Osteocyte (in vitro differentiated cells): ENCODE measurements around the gene SHC4. TPM values are rescaled to one million over a fixed set of nuclear protein-coding genes. Genes with fewer than 3 reads are reported as not detected.

Experiments
- DNase-seq: peaks from one replicate; pipeline ENCODE4 v3.0.0; 2021; ENCODE audit warnings: mixed read lengths; ENCODE audit not compliant: unreplicated experiment; ENCODE audit errors: extremely low spot score
- H3K27ac Mint-ChIP-seq: one replicate; pipeline ENCODE4 v1.8.0; 2021; ENCODE audit warnings: mild to moderate bottlenecking, mixed read lengths; ENCODE audit not compliant: unreplicated experiment
- H3K27me3 Mint-ChIP-seq: one replicate; pipeline ENCODE4 v1.8.0; 2021; ENCODE audit warnings: mixed read lengths; ENCODE audit not compliant: unreplicated experiment
- H3K36me3 Mint-ChIP-seq: one replicate; pipeline ENCODE4 v1.8.0; 2021; ENCODE audit warnings: mixed read lengths; ENCODE audit not compliant: unreplicated experiment
- H3K4me1 Mint-ChIP-seq: one replicate; pipeline ENCODE4 v1.8.0; 2021; ENCODE audit warnings: mixed read lengths; ENCODE audit not compliant: unreplicated experiment
- H3K4me3 Mint-ChIP-seq: one replicate; pipeline ENCODE4 v1.8.0; 2021; ENCODE audit warnings: mild to moderate bottlenecking, moderate library complexity, mixed read lengths; ENCODE audit not compliant: unreplicated experiment
- H3K9me3 Mint-ChIP-seq: one replicate; pipeline ENCODE4 v1.8.0; 2021; ENCODE audit warnings: mixed read lengths; ENCODE audit not compliant: unreplicated experiment
- total RNA-seq: library from RNA; stranded (reverse); gene quantifications from 2 replicates; pipeline ENCODE4 v1.2.1, GENCODE V29; 2021
- TF ChIP-seq, protein P1 (sequence below): fragments of 200-600 bp; sonication (generic); IDR thresholded peaks from 2 replicates; pipeline ENCODE4 v1.5.0; 2021; ENCODE audit warnings: antibody characterized with exemption, mild to moderate bottlenecking, moderate library complexity

The SHC4 gene
- total RNA-seq, 1 donor from 2014 or later = 4.2 TPM

DNA sequence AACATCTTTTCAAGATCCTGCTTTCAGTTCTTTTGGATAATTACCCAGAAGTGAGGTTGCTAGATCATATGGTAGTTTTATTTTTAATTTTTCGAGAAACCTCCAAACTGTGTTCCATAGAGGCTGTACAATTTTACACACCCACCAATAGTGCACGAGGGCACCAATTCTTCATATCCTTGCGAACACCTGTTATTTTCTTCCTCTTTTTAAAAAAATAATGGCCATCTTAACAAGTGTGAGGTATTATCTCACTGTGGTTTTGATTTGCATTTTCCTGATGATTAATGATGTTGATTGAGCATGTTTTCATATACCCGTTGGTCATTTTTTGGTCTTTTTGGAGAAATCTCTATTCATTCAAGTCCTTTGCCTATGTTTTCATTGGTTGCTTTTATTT is 135.2 kb downstream of the SHC4 start:
- Mint-ChIP-seq H3K4me3 (no peak overlapping the region), H3K27ac (no peak overlapping the region), H3K27me3 (no peaks in the 10 kb centered on the region), H3K9me3 (peaks cover 10% of the 10 kb centered on the region), H3K4me1 (peaks cover 5% of the 10 kb centered on the region), H3K36me3 (peaks cover 8% of the 10 kb centered on the region)
- no peak for DNase-seq
- TF ChIP-seq, protein P1, sequence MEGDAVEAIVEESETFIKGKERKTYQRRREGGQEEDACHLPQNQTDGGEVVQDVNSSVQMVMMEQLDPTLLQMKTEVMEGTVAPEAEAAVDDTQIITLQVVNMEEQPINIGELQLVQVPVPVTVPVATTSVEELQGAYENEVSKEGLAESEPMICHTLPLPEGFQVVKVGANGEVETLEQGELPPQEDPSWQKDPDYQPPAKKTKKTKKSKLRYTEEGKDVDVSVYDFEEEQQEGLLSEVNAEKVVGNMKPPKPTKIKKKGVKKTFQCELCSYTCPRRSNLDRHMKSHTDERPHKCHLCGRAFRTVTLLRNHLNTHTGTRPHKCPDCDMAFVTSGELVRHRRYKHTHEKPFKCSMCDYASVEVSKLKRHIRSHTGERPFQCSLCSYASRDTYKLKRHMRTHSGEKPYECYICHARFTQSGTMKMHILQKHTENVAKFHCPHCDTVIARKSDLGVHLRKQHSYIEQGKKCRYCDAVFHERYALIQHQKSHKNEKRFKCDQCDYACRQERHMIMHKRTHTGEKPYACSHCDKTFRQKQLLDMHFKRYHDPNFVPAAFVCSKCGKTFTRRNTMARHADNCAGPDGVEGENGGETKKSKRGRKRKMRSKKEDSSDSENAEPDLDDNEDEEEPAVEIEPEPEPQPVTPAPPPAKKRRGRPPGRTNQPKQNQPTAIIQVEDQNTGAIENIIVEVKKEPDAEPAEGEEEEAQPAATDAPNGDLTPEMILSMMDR = no peak

DNA sequence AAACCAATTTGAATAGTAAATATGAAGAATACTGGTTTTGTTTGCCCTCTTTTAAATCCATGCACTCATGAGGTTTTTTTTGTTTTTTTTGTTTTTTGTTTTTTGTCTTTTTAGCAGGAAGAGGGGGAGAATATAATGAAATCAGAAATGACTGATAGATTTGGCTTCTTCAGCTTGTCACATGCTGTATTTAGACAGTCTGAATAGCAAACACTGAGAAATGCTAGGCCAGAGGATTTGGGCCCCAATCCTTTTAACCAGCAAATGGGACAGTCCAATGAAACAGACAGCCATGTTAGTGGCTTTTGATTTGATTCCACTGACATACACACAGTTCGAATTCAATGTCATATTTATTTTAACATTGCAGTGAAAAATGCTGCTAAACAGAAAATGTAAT is 138.6 kb downstream of the SHC4 start:
- Mint-ChIP-seq H3K36me3 (no peaks in the 10 kb centered on the region), H3K4me1 (peaks cover 11% of the 10 kb centered on the region), H3K27me3 (no peaks in the 10 kb centered on the region), H3K4me3 (no peak overlapping the region), H3K27ac (no peak overlapping the region), H3K9me3 (no peaks in the 10 kb centered on the region)
- DNase-seq = no peak
- TF ChIP-seq, protein P1 = no peak

DNA sequence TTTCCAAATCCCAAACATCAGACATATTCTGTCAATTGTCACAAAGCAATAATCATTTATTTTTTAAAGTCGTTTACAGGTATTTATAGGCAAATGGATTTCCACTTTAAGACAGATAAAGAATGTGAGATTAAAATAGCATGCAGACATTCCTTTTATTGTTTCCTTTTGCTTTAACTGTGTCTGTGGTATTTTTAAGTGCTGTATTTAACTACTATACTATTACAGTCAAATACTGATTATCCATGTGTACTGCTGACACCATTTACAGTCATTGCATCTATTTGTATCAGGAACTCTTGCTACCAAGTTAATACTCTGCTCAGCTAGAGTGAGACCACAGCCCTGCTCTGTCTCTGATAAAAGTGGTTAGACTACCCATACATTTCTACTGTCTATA is 140.0 kb downstream of the SHC4 start:
- H3K4me1 Mint-ChIP-seq = peaks cover 11% of the 10 kb centered on the region
- no peak overlapping the region for H3K27ac Mint-ChIP-seq
- no peaks in the 10 kb centered on the region for H3K27me3 Mint-ChIP-seq
- H3K36me3 Mint-ChIP-seq = no peaks in the 10 kb centered on the region
- TF ChIP-seq, protein P1 = no peak
- H3K9me3 Mint-ChIP-seq = no peaks in the 10 kb centered on the region
- no peak for DNase-seq
- no peak overlapping the region for H3K4me3 Mint-ChIP-seq

DNA sequence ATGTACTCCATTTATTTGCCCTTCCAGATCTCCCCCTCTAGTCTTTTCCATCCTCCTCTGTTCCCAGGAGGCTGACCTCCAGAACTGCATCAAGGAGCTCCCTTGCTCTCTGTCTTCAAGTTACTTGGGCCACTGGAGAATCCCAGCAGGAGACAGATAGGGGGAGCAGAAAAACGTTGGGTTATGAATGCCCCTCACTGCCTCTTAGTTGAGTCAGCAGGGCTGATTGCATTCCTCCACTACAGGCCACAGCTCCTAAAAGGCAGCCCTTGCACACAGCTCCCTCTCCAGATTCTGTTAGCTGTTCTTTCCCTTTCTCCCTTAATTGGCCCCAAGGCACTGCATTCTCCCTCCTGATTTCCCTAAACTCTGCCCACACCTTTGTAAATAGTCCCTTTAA is 140.5 kb downstream of the SHC4 start:
- Mint-ChIP-seq H3K27me3 (no peaks in the 10 kb centered on the region), H3K9me3 (no peaks in the 10 kb centered on the region), H3K36me3 (no peaks in the 10 kb centered on the region), H3K27ac (no peak overlapping the region), H3K4me3 (no peak overlapping the region), H3K4me1 (peaks cover 11% of the 10 kb centered on the region)
- TF ChIP-seq, protein P1 = no peak
- DNase-seq = no peak

DNA sequence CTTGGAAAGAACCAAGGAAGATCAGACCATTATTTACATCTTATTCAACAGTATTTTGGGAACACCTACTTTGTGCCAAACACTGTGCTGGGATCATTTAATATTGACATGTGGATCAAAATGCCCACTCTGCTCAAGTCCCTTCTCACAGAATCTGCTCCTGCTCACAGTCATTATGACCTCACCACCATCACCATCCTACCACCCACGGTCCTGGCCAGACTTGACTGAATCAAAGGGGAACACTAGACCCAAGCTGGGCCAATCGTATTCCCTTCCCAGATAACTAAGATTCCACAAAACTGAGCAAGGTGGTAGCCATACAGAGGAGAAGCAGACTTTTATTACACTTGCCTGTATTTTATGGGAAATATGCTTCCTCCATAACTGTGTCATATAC is 149.4 kb downstream of the SHC4 start:
- no peak for DNase-seq
- no peak overlapping the region for H3K4me3 Mint-ChIP-seq
- H3K36me3 Mint-ChIP-seq = no peaks in the 10 kb centered on the region
- H3K9me3 Mint-ChIP-seq = no peaks in the 10 kb centered on the region
- no peaks in the 10 kb centered on the region for H3K27me3 Mint-ChIP-seq
- TF ChIP-seq, protein P1 = no peak
- H3K4me1 Mint-ChIP-seq = peaks cover 8% of the 10 kb centered on the region
- no peak overlapping the region for H3K27ac Mint-ChIP-seq
